Measurements from ENCODE around the gene GPN1.

GRCh38 chr2:27647289-27647688 lies 18.4 kb downstream of the GPN1 start:
- TF ChIP-seq CTCF (IDR thresholded peaks at IDR 0.05) (no peak), POLR2AphosphoS5 (IDR thresholded peaks at IDR 0.05) (no peak)

All from sigmoid colon (tissue), 4 donors.